HG03460 (cell line): ENCODE results near the gene ADPRHL1.

Source experiments
- ATAC-seq: cut with Tn5 transposase; IDR thresholded peaks from one replicate; pipeline ENCODE4 v1.9.1; 2021; ENCODE audit not compliant: unreplicated experiment

Gene ADPRHL1

DNA sequence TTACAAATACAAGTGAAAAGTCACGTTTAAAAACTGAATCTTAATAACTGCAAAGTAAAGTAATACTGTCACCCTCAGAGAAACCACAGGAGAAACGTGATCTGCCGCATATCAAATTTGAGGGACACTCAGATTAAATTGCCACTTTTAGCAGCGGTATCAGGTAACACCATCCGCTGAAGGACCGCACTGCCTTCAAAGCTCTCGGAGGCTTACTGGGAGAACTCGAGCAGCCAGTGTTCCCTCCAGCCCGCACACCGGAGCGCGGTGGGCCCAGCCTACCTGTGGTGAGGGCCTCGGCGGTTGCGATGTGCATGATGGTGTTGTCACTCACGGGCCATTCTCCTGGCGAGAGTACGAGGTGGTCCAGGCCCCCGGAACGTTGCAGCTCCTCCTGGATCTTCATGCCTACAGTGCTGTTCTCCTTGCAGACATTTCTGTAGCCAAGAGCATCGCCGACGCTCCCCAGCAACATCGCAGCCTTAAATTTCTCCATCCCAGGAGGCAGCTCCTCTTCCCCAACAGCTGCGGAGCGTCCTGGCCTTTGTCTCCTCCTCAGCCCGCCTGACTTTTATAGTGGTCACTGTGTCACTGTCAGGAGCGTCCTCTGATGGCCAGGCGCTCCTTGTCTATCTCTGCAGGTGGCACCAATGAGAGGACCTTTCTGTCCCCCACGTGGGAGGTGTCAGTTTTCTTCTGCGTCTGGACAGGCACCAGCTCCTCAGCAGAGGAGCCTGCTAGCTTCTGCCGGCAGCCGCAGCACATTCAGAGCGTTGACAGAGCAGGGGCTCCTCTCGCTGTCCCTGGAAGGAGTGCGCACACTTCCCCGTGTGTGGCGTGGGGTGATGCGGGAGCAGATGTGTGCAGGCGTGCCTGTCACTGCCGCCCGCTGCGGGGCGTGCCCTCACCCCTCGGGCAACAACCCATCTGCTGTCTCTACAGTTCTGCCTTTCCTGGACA lies at the start of gene ADPRHL1:
Gene ADPRHL1 (minus strand): TSS at position 547 of the 960 bp plus-strand sequence. CDS start 51 bp downstream, at position 496.
- ATAC-seq, result no peak

DNA sequence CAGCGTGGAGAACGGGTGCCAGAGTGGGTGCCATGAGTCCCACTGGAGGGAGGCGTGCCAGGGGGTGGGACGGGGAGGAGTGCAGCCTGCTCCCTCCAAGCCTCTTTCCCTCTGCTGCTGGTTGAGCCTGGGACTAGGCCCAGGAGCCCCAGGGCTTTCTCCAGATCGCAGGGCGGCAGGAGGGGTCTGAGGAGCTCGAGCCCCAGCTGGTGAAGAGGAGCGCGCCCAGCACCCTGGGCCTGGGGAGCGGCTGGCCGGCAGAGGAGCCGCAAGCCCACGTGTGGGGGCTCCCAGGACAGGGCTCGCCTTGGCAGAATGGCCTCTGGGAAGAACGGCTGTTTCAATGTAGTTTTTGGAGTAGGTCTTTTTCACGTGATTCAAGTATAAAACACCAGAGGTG lies 49.4 kb upstream of the ADPRHL1 start:
- ATAC-seq, result no peak

DNA sequence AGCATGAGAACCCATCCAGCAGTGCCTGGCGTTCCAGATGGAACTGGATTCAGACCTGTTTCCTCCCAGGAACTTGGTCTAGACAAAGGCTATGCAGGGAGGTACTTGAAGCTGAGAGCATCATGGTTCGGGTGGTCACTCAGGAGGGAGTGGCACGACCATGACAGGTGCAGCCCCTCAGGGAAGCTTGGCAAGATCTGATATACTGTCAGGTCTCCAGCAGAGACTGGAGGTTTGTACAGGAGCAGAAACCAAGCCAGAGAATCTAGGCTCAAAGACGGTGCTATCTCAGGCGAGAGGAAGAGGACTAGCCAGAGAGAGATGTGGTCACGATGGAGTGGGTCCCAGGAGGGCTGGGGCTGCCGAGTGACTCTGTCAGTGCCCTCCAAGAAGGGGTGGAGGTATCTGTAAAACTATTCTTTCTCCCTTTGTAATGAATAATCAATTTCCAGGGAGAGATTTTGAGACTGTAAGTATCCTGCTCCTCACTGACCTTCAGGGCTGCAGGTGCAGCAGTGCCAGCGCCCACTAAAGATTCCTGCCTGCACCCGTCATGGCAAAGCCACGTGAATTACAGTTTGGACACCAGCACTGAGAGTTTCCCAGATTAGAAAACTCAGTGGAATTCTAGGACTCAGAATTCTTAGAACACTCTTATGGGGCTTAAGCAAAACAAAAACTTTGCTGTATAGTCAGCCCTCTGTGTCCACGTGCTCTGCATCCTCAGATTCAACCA lies 47.4 kb upstream of the ADPRHL1 start:
- ATAC-seq, result no peak

DNA sequence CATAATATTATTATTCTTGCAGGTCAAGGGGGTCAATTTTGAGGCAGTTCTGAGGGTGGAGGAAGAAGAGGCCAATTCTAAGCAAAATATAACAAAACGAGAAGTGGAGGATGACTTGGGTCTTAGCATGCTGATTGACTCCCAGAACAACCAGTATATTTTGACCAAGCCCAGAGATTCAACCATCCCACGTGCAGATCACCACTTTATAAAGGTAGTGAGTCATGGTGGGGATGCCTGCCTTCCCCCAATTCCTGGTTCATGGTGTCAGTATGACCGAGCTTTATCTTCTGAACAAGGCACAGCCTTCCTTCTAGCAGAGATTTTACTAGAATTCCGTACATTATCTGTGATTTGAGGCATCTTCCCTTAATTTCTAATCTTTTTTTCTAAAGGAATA lies 46.6 kb upstream of the ADPRHL1 start:
- no peak for ATAC-seq

DNA sequence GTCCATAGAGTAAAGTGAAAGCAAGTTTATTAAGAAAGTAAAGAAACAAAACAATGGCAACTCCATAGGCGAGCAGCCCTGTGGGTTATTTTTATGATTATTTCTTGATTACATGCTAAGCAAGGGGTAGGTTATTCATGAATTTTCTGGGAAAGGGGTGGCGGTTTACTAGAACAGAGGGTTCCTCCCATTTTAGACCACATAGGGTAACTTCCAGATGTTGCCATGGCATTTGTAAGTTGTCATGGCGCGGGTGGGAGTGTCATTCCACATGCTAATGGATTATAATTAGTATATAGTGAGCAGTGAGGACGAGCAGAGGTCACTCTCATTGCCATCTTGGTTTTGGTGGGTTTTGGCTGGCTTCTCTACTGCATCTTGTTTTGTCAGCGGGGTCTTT lies 45.6 kb upstream of the ADPRHL1 start:
- ATAC-seq, result no peak

DNA sequence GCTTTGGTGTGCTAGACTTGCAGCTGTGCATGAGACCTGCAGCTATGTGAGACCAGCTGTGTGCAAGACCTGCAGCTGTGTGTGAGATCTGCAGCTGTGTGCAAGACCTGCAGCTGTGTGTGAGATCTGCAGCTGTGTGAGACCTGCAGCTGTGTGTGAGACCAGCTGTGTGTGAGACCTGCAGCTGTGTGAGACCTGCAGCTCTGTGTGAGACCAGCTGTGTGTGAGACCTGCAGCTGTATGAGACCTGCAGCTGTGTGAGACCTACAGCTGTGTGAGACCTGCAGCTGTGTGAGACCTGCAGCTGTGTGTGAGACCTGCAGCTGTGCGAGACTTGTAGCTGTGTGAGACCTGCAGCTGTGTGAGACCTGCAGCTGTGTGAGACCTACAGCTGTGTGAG lies 43.9 kb upstream of the ADPRHL1 start:
- ATAC-seq, result no peak

DNA sequence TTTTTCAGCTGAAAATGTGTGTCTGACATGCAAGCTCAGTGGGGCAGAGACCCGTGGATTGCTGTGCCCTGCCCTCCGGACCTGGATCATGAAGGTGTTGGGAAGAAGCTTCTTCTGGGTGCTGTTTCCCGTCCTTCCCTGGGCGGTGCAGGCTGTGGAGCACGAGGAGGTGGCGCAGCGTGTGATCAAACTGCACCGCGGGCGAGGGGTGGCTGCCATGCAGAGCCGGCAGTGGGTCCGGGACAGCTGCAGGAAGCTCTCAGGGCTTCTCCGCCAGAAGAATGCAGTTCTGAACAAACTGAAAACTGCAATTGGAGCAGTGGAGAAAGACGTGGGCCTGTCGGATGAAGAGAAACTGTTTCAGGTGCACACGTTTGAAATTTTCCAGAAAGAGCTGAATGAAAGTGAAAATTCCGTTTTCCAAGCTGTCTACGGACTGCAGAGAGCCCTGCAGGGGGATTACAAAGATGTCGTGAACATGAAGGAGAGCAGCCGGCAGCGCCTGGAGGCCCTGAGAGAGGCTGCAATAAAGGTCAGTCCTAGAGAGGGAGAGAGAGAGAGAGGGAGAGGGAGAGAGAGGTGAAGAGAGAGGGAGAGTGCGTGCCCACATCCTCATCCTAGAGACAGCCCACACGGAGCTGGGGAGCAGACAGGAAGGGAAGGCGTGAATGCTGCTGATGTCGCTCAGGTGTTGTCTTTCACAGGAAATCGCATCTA lies 42.4 kb upstream of the ADPRHL1 start:
- no peak for ATAC-seq

DNA sequence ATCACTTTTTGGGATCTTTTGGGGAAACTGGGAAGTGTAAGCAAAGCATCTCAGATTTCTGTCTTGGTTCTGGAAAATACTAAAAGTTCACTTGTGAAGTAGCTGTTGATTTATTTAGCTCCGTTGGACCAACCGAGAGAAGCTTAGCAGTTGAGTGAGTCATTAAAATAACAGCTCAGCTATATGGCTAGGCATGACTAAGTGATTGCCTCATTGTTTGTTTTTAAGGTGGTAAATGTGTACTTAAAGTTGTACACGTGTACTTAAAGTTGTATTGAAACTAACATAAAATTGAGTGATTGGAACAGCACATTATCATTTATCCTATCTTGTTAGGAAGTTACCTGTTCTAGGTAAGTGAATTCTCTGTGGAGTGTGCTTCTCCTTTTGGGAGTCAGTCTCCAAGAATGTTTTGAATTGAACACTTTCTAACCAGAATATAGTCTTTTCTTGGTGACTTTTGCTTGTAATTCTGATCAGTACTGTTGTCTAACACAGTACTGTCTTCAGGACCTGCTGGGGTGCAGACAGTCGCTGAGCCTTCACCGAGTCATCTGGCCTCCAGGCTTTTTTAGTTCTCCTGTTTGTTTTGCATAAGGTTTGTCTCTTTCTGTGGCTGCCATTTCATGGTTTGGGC lies 40.1 kb upstream of the ADPRHL1 start:
- no peak for ATAC-seq

DNA sequence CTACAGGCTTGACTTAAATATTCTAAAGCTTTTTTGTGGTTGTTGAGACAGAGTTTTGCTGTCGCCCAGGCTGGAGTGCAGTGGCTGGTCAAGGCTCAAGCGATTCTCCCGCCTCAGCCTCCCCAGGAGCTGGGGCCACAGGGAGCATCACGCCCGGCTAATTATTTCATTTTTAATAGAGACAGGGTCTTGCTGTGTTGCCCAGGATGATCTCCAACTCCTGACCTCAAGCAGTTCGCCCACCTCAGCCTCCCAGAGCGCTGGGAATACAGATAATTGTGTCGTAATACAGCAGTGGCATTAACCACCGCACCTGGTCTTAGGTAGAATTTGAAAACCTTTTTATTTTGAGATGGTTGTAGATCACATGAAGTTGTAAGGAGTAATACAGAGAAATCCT lies 38.7 kb upstream of the ADPRHL1 start:
- ATAC-seq, result no peak

DNA sequence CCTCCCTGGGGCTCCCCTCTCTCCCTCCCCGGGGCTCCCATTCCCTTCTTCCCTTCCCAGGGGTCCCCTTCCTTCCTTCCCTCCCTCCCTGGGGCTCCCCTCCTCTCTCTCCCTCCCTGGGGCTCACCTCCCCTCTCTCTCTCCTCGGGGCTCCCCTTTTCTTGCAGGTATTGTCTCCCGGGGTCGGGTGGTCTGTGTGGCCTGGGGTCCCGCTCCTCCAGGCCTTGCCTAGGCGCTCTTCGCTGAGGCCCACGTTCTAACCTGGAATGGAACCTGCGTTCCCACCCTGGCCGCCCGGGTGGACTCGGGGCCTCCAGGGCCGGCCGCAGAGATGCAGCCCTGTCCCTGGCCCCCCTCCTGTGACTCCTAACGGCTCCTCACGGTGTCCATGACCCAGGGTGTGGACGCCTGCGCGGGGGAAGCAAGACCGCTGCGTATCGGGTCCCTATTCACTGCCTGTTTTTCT lies 38.2 kb upstream of the ADPRHL1 start:
- ATAC-seq, result no peak

DNA sequence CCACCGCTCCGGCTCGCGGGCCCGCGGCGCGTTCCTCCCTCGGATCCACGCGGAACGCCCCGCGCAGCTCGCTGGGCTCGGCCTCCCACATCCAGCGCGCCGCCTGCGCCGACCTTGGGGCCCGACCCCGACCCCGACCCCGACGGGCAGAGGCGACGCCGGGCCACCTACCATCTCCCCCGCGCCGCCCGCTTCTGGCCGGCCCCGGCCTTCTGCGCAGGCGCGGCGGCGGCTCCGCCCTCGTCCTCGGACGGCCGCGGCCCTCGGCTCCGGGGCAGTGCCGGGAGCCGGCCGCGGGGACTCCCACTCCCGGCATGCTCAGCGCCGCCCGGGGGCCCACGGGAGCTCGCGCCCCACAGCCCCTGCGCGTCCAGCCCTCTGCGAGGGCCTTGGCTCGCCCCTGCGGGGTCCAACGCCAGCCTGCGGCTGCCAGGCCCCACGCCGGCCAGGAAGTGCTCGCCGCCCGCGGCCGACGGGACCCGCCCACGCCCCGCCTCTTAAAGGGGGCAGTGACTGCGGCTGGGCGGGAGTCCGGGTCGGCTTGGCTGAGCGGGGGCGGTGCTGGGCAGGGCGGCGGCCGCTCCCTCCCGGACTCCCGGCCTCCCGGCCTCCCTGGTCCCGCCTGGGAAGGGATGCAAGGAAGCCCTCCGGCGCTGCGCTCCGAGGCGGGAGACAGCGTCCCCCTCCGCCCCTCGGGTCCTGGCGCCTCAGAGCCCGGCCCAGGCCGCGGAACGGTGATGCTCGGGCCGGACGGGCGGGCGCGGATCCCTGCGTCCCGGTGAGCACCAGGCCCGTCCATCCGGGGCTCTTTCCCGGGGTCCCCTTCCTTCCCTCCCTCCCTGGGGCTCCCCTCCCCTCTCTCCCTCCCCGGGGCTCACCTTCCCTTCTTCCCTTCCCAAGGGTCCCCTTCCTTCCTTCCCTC lies 37.5 kb upstream of the ADPRHL1 start, which contains the start of gene DCUN1D2:
Gene DCUN1D2 (minus strand): TSS at position 216 of the 922 bp plus-strand sequence. CDS start 42 bp downstream, at position 174.
- ATAC-seq, result peak; percentile 76

DNA sequence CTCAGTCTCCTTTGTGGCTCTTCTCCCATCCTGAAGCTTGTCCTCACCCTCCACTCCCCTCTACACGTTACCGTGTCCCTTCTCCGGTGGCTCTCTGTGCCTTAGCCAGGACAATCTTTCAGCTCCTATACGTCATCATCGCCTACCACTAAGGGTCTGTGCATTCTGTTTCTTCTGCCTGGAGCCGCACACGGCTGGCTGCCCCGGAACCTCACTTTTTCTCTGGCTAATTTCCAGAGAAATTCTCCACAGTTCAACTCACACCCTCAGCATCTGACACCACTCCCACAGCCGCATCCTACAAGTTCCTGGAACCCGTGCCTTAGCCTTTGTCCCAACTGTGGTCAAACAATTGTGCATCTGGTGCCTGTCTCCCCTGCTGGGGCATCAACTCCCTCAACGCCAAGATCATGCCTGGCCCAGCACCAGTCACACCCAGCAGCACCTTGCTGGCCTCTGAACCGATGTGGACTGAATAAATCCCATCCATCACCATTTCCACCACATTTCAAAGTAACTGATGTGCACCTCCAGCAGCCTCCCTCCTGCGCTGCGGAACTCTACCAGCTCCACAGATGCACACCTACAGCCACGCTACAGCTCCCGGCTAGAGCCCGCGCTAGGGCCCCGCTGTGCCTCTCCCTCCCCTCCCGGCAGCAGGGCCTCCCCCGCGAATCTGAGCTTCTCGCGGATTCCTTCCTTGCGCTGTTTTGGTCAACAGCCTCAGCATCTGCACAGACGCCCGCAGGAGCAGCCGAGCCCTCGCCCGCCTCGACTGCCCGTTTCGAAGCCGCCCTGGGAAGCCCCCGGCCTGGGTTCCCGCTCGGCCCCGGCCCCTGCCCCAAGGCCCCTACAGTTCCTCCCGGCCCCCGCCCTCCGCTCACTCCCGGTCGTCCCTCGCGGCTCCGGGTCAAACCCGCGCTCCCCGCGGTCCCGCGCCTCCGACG lies 36.5 kb upstream of the ADPRHL1 start:
- ATAC-seq, result peak; percentile 23

DNA sequence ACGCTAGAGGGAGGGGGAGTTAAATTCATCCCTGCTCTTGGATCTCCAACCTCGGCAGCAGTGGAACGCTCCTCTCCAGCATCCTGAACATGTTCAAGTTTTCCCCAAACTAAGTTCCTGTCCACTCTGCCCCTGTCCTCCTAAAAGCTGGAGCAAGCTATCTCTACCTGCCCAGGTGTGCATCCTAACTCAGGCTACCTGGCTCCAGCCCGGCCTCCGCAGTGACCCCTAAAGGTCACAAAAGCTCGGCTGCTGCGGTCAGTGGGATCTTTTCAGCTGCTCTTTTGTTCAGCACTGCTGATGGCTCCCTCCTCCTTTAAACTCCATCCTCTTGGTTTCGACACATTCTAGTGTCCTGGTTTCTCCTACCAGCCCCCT lies 35.9 kb upstream of the ADPRHL1 start:
- ATAC-seq, result no peak

DNA sequence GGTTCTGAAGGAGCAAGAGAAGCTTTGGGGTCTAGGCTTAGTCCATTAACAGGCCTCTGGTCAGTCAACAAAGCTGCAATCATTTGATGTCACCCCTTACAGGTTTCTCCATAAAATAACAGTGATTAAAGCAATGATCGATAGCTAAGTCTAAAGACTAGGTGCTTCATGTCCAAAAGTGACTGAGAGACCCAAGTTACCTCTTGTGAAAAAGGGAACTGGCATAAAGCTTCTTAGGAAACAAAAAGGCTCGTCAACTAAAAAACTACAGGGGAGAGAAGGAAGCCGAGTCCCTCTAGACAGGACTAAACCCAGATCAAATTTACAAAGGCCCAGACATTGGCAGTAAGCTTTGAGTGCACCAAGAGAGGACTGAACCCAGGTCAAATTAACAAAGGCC lies 35.0 kb upstream of the ADPRHL1 start:
- no peak for ATAC-seq

DNA sequence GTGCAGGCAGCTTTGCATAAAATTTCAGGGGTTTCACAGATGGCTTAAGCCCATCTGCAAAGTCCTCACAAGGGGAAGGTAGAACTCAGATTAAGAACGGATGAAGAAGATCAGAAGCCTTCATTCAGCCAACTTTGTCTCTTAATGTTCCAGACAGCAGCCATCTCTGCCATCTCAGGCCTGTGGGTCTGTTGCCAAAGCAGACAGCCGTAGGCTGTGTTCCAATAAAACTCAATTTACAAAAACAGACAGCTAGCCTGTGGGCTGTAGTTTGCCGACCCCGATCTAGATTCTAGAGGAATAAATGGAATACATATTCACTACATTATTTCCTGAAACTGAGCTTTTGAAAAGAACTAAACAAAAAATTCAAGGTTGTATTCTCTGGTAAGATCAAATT lies 33.4 kb upstream of the ADPRHL1 start:
- ATAC-seq, result no peak

DNA sequence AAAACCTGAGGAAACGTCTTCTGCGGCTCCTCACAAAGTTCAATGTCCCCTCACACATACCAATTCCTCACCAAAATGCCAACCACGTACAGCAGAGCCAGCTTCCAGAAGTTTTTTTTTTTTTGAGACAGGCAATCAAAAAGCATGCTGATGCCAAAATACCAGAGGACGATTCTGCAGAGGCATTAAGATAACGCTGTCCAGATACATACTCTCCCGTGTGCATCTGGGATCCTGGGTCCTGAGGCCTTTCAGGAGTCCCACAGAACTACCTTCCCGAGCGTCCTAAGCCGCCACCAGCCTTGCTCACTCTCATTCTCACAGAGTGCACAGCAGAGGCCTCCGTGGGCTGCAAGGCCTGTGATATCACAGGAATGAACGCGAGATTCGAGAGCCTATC lies 32.3 kb upstream of the ADPRHL1 start:
- ATAC-seq, result no peak

DNA sequence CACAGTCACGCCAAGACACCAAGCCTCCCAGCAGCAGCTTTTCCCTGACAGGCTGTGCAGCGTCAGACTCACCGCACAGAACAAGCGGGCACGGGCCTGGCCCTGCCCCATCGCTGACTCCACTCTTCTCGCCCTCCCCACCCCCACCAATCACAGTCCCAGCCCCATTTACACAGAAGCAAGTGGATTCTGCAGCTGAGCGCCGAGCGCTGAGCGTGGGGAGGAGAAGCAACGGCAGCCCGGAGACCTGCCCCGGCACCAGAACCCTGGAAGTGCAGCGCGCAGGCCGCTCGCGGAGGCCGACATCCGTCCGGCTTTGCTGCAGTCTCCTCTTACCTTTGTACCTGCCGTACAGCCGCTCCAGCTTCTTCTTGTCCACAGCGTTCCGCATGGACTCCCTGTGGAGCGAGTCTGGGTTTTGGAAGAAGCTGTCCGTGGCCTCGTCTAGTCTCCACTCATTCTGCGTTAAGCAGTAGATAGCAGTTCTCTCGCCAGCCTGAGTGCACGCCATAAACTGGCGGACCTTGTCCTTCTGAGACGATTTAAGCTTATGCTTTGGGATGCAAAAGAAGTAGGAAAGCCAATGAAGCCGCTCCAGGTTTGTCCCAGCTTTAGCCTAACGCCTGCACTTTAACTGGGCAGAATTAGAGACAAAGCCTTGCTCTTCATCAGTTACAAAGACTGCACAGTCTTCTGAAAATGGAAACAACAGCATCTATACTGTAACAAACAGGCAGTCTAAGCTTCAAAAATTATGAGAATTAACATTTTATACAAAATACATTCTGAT lies 30.4 kb upstream of the ADPRHL1 start:
- ATAC-seq, result no peak

DNA sequence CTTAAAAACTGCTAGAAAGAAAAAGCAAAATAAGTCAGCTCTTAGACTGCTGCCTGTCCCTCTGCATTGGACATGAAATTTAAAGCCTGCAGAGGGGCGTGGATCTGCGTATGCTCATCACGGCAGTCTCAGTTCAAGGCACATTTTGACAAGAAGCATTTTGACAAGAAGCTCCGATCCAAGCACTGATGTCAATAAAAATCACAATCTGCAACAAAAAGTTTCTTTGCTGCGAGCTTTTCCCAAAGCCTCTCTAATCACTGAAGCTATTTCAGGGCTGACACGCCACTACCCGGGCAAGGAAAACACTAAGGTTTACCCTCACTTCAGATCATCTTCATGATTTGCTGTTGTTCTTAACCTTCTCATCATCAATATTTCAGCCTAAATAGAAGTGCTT lies 29.8 kb upstream of the ADPRHL1 start:
- ATAC-seq, result no peak
